Duodenal mucosa (tissue), 2 donors: ENCODE data around the gene VAV2.

Experiments used
- H3K27ac ChIP-seq: one replicate; pipeline ENCODE4 v1.7.0; 2013; ENCODE audit warnings: low read depth, low read length
- H3K27me3 ChIP-seq, 2 donors: one replicate each; pipeline ENCODE4 v1.7.0; 2013; ENCODE audit warnings: low read length in 2 of 2, control low read depth in 1 of 2; ENCODE audit not compliant: insufficient read depth in 2 of 2, control insufficient read depth in 1 of 2
- H3K36me3 ChIP-seq, 2 donors: one replicate each; pipeline ENCODE4 v1.7.0; 2013; ENCODE audit warnings: low read length in 2 of 2, control low read depth in 1 of 2; ENCODE audit not compliant: insufficient read depth in 2 of 2, control insufficient read depth in 1 of 2
- H3K4me1 ChIP-seq, 2 donors: one replicate each; pipeline ENCODE4 v1.7.0; 2013; ENCODE audit warnings: low read length in 2 of 2, control low read depth in 1 of 2; ENCODE audit not compliant: insufficient read depth in 2 of 2, control insufficient read depth in 1 of 2
- H3K4me3 ChIP-seq, 2 donors: one replicate each; pipeline ENCODE4 v1.7.0; 2013; ENCODE audit warnings: low read length in 2 of 2, low read depth in 1 of 2
- H3K9ac ChIP-seq, 2 donors: one replicate each; pipeline ENCODE4 v1.7.0; 2013; ENCODE audit warnings: low read length in 2 of 2, low read depth in 1 of 2
- H3K9me3 ChIP-seq, 2 donors: one replicate each; pipeline ENCODE4 v1.7.0; 2013; ENCODE audit warnings: low read length in 2 of 2, control low read depth in 1 of 2; ENCODE audit not compliant: control insufficient read depth in 1 of 2

VAV2 gene

DNA sequence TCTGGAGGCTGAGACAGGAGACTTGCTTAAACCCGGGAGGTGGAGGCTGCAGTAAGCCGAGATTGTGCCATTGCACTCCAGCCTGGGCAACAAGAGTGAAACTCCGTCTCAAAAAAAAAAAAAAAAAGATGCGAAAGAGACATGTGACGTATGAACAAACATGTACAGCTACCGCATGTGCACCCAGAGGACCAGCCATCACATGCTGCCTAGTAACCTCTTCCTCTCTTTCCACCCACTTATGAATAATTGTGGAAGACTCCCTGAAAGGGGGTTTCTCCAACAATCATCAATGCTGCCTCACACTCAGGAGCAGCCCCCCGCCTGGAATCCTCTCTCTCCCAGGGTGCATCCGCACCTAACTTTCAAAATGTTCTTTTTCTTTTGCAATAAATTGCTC, 256.2 kb downstream of the VAV2 start:
- peaks cover 0 to 3% of the 10 kb centered on the region in 2 donors for H3K27me3 ChIP-seq
- H3K27ac ChIP-seq = no peak overlapping the region
- no peaks in the 10 kb centered on the region for H3K9me3 ChIP-seq
- H3K4me1 ChIP-seq = peaks cover 18 to 25% of the 10 kb centered on the region in 2 donors
- H3K4me3 ChIP-seq = no peak overlapping the region
- H3K36me3 ChIP-seq = no peaks in the 10 kb centered on the region
- no peak overlapping the region for H3K9ac ChIP-seq

GRCh38 chr9:133735415-133735775, 256.7 kb downstream of the VAV2 start:
- Histone ChIP-seq H3K27ac (no peak overlapping the region), H3K36me3 (no peaks in the 10 kb centered on the region), H3K4me3 (no peak overlapping the region), H3K27me3 (peaks cover 0 to 3% of the 10 kb centered on the region in 2 donors), H3K9ac (no peak overlapping the region), H3K9me3 (no peaks in the 10 kb centered on the region), H3K4me1 (peaks cover 18 to 25% of the 10 kb centered on the region in 2 donors)

GRCh38 chr9:133734590-133735414, 257.3 kb downstream of the VAV2 start:
- no peaks in the 10 kb centered on the region for H3K36me3 ChIP-seq
- no peak overlapping the region for H3K27ac ChIP-seq
- H3K9ac ChIP-seq = no peak overlapping the region
- peaks cover 0 to 3% of the 10 kb centered on the region in 2 donors for H3K27me3 ChIP-seq
- H3K9me3 ChIP-seq = no peaks in the 10 kb centered on the region
- peaks cover 18 to 23% of the 10 kb centered on the region in 2 donors for H3K4me1 ChIP-seq
- no peak overlapping the region for H3K4me3 ChIP-seq

GRCh38 chr9:133733796-133734533, 258.2 kb downstream of the VAV2 start:
- no peaks in the 10 kb centered on the region for H3K9me3 ChIP-seq
- no peak overlapping the region for H3K4me3 ChIP-seq
- H3K27me3 ChIP-seq = peaks cover 3 to 5% of the 10 kb centered on the region in 2 donors
- H3K4me1 ChIP-seq = peaks cover 13 to 17% of the 10 kb centered on the region in 2 donors
- no peak overlapping the region for H3K9ac ChIP-seq
- H3K36me3 ChIP-seq = no peaks in the 10 kb centered on the region
- no peak overlapping the region for H3K27ac ChIP-seq

- H3K36me3 ChIP-seq = no peaks in the 10 kb centered on the region
- H3K27me3 ChIP-seq = peaks cover 3 to 5% of the 10 kb centered on the region in 2 donors
- H3K9ac ChIP-seq = no peak overlapping the region
- peaks cover 8 to 12% of the 10 kb centered on the region in 2 donors for H3K4me1 ChIP-seq
- no peak overlapping the region for H3K4me3 ChIP-seq
- H3K27ac ChIP-seq = no peak overlapping the region
- H3K9me3 ChIP-seq = no peaks in the 10 kb centered on the region
Observed at GRCh38 chr9:133733421-133733795, 258.7 kb downstream of the VAV2 start.

DNA sequence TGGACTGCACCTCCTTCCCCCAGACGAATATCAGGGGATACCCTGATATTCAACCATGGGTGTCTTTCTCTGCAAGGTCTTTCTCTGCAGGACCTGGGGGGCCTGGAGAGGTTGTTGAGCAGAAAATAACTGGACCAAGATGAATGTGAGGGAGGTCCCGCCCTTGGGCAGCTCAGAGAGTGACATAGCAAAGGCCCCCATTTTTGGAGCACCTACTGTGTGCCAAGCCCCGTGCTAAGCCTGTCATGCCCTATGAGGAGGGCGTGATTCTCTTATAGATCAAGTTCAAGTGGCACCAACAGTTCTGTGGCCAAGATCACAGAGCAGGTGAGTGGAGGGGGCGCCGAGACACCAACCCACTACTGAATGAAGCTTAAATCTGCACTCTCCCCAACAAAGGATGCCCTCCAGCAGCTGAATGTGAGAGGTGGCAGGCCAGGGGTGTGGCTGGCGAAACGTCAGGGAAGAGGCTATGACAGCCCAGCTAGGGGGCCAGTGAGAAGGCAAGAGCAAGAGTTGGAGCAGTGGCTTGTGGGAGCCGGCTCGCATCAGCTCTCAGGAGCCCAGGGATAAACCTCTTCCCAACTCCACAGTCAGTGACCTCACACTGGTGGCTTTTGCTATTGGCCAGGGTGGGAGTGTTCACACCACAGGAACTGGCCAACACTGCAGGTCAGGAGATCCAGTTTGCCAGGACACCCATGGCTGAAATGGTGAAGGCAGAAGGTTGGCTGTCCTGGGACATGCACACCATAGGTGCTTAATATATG, 259.3 kb downstream of the VAV2 start:
- H3K9me3 ChIP-seq = no peaks in the 10 kb centered on the region
- no peak overlapping the region for H3K27ac ChIP-seq
- no peak overlapping the region for H3K9ac ChIP-seq
- no peaks in the 10 kb centered on the region for H3K36me3 ChIP-seq
- H3K27me3 ChIP-seq = peaks cover 3 to 5% of the 10 kb centered on the region in 2 donors
- H3K4me3 ChIP-seq = no peak overlapping the region
- H3K4me1 ChIP-seq = peaks cover 3 to 7% of the 10 kb centered on the region in 2 donors

GRCh38 chr9:133731876-133732638, 260.1 kb downstream of the VAV2 start:
- Histone ChIP-seq H3K4me3 (no peak overlapping the region), H3K9me3 (no peaks in the 10 kb centered on the region), H3K9ac (no peak overlapping the region), H3K27me3 (peaks cover 3 to 5% of the 10 kb centered on the region in 2 donors), H3K27ac (no peak overlapping the region), H3K36me3 (no peaks in the 10 kb centered on the region), H3K4me1 (peaks cover 0 to 2% of the 10 kb centered on the region in 2 donors)

GRCh38 chr9:133730994-133731715, 261.0 kb downstream of the VAV2 start:
- H3K4me3 ChIP-seq = no peak overlapping the region
- H3K4me1 ChIP-seq = no peaks in the 10 kb centered on the region
- H3K27me3 ChIP-seq = peaks cover 0 to 5% of the 10 kb centered on the region in 2 donors
- H3K36me3 ChIP-seq = no peaks in the 10 kb centered on the region
- H3K9me3 ChIP-seq = no peaks in the 10 kb centered on the region
- no peak overlapping the region for H3K27ac ChIP-seq
- no peak overlapping the region for H3K9ac ChIP-seq

GRCh38 chr9:133729617-133730281, 262.4 kb downstream of the VAV2 start:
- H3K9ac ChIP-seq = no peak overlapping the region
- H3K4me1 ChIP-seq = no peaks in the 10 kb centered on the region
- H3K4me3 ChIP-seq = no peak overlapping the region
- H3K9me3 ChIP-seq = no peaks in the 10 kb centered on the region
- no peak overlapping the region for H3K27ac ChIP-seq
- peaks cover 0 to 5% of the 10 kb centered on the region in 2 donors for H3K27me3 ChIP-seq
- no peaks in the 10 kb centered on the region for H3K36me3 ChIP-seq
